Stomach (tissue), 19 donors: ENCODE data around the gene PPID. TPM values are rescaled to one million over a fixed set of nuclear protein-coding genes. Genes with fewer than 3 reads are reported as not detected.

Experiments
- DNase-seq, 2 donors: peaks; one replicate each; pipeline versions ENCODE4 v3.0.0 to v3.0.0-alpha.2; 2013 to 2019
- H3K27ac ChIP-seq, 5 donors: fragments of 200-600 bp in 4 of 5; sonication (generic) in 4 of 5; one replicate each; pipeline ENCODE4 v1.5.1; 2013 to 2019; ENCODE audit warnings: mild to moderate bottlenecking in 1 of 5, moderate library complexity in 1 of 5
- H3K27me3 ChIP-seq, 3 donors: fragments of 200-600 bp; sonication (generic); one replicate each; pipeline ENCODE4 v1.5.1; 2017 to 2019; ENCODE audit warnings: mixed run types in 1 of 3
- H3K36me3 ChIP-seq, 4 donors: fragments of 200-600 bp; sonication (generic); 1 replicate in 3 of 4; 2 replicates in 1 of 4; pipeline ENCODE4 v1.5.1; 2016 to 2019
- H3K4me1 ChIP-seq, 4 donors: fragments of 200-600 bp; sonication (generic); one replicate each; pipeline ENCODE4 v1.5.1; 2016 to 2019
- H3K4me3 ChIP-seq, 4 donors: fragments of 200-600 bp; sonication (generic) in 3 of 4; one replicate each; pipeline ENCODE4 v1.5.1; 2016 to 2019; ENCODE audit warnings: mild to moderate bottlenecking in 1 of 4
- H3K9me3 ChIP-seq, 4 donors: fragments of 200-600 bp; sonication (generic); one replicate each; pipeline ENCODE4 v1.5.1; 2016 to 2019
- CTCF ChIP-seq, 7 experiments: fragments of 450-650 bp in 4 of 7; fragments of 200-600 bp in 3 of 7; sonication (generic) in 3 of 7; IDR thresholded peaks; one replicate each; pipeline ENCODE4 v1.5.1; 2016 to 2019; ENCODE audit warnings: antibody characterized with exemption in 7 of 7, control low read depth in 2 of 7, mild to moderate bottlenecking in 1 of 7
- EP300 ChIP-seq: sonication (generic); formaldehyde crosslinking; IDR thresholded peaks from one replicate; pipeline ENCODE4 v1.6.1; 2017; ENCODE audit warnings: antibody characterized with exemption
- POLR2A ChIP-seq, 4 donors: fragments of 450-650 bp; IDR thresholded peaks; one replicate each; pipeline ENCODE4 v1.6.1; 2016; ENCODE audit warnings: antibody characterized with exemption in 4 of 4, control low read depth in 2 of 4, mild to moderate bottlenecking in 1 of 4, moderate library complexity in 1 of 4
- POLR2AphosphoS5 ChIP-seq, 3 donors: sonication (generic); formaldehyde crosslinking; IDR thresholded peaks; one replicate each; pipeline ENCODE4 v1.6.1; 2016; ENCODE audit warnings: antibody characterized with exemption in 3 of 3
- WGBS, 5 donors: extraction: QIAGEN DNeasy Blood & Tissue Kit in 3 of 5; methylation state at CpG; one replicate each; pipeline versions ENCODE4 v1.1.5 to v1.1.7; 2013 to 2018; 5-methylcytosine and 5-hydroxymethylcytosine counted together
- intact Hi-C: fragments of 100-400 bp; cut with DNase I; formaldehyde crosslinking; loops from one replicate; pipeline ENCODE4 v1.15.1; 2023; ENCODE audit warnings: low total_unique reads
- long read RNA-seq, 10 donors: transcript quantifications; one replicate each; lab custom pipeline, GENCODE V29; 2026
- polyA plus RNA-seq, 3 donors: library from polyadenylated mRNA; stranded (reverse); fragments of 200-250 nt; gene quantifications; one replicate each; pipeline ENCODE4 v1.2.3, GENCODE V29; 2013
- total RNA-seq, 5 donors: library from RNA; depleted of rRNA; stranded (reverse); fragments of >200 nt; gene quantifications; one replicate each; pipeline versions ENCODE4 v1.1.0 to v1.2.3, GENCODE V29; 2014 to 2016
- donor health status: healthy with polysubstance abuse.
- donor health status: Bipolar disorder and iron deficiency.
- donor health status: healthy.

The PPID gene
- total RNA-seq (10 to 100 TPM in 4 of 5 donors, 1 to 10 TPM in 1; 1.2 to 98.5 (median 12.9) TPM), polyA plus RNA-seq (10 to 100 TPM; 18.3 to 22.1 (median 20.9) TPM)
- long read RNA-seq, donor 1, partial matches to known transcripts, result 0 of 4 reads
- long read RNA-seq, donor 1, other reads (novel, unspliced or antisense), result 0 of 4 reads
- long read RNA-seq, donor 2, transcript PPID-201 (10 exons, 1,823 nt), result major isoform, 7 of 7 reads
- long read RNA-seq, donor 2, partial matches to known transcripts, result 0 of 7 reads
- long read RNA-seq, donor 2, other reads (novel, unspliced or antisense), result 0 of 7 reads
- long read RNA-seq, donor 3, partial matches to known transcripts, result 0 of 4 reads
- long read RNA-seq, donor 3, other reads (novel, unspliced or antisense), result 0 of 4 reads
- long read RNA-seq, donor 4, result 0 reads
- long read RNA-seq, donor 5, transcript PPID-201 (10 exons, 1,823 nt), result major isoform, 8 of 9 reads
- long read RNA-seq, donor 5, partial matches to known transcripts, result 0 of 9 reads
- long read RNA-seq, donor 5, other reads (novel, unspliced or antisense), result 0 of 9 reads
- long read RNA-seq, donor 6, transcript PPID-201 (10 exons, 1,823 nt), result major isoform, 9 of 9 reads
- long read RNA-seq, donor 6, partial matches to known transcripts, result 0 of 9 reads
- long read RNA-seq, donor 6, other reads (novel, unspliced or antisense), result 0 of 9 reads
- long read RNA-seq, donor 7, transcript PPID-201 (10 exons, 1,823 nt), result major isoform, 5 of 5 reads
- long read RNA-seq, donor 7, partial matches to known transcripts, result 0 of 5 reads
- long read RNA-seq, donor 7, other reads (novel, unspliced or antisense), result 0 of 5 reads
- long read RNA-seq, donor 8, transcript PPID-201 (10 exons, 1,823 nt), result major isoform, 5 of 6 reads
- long read RNA-seq, donor 8, partial matches to known transcripts, result 0 of 6 reads
- long read RNA-seq, donor 8, other reads (novel, unspliced or antisense), result 0 of 6 reads
- long read RNA-seq, donor 9, transcript PPID-201 (10 exons, 1,823 nt), result major isoform, 8 of 8 reads
- long read RNA-seq, donor 9, partial matches to known transcripts, result 0 of 8 reads
- long read RNA-seq, donor 9, other reads (novel, unspliced or antisense), result 0 of 8 reads
- long read RNA-seq, donor 10, partial matches to known transcripts, result 0 of 2 reads
- long read RNA-seq, donor 10, other reads (novel, unspliced or antisense), result 0 of 2 reads

- Histone ChIP-seq H3K27me3 (no peaks in the 10 kb centered on the region), H3K9me3 (no peaks in the 10 kb centered on the region), H3K4me1 (peaks cover 10 to 30% (median 18%) of the 10 kb centered on the region in 4 donors), H3K4me3 (peak within 1 kb of the TSS; percentile 68 to 93 (median 82)), H3K27ac (peak within 1 kb of the TSS; percentile 88 to 95 (median 93)), H3K36me3 (peaks cover 15 to 30% (median 27%) of the 10 kb centered on the region in 4 donors)
- DNase-seq, result peak; percentile 86 to 96
- intact Hi-C loops, result loop anchor here (10.0 kb wide), 2 partner anchors 452 to 482 kb away; no protein-coding TSS in a partner anchor
- TF ChIP-seq POLR2AphosphoS5 (IDR thresholded peaks at IDR 0.05) (peak; percentile 63 to 89 (median 80)), CTCF (IDR thresholded peaks at IDR 0.05) (no peak), POLR2A (IDR thresholded peaks at IDR 0.05) (peak in 1 of 4 donors; percentile 43), EP300 (no peak)
- WGBS, 5 donors, result 0 to 1% (median 0%) methylated on average over 52 to 65 of the region's 65 CpGs
Observed at GRCh38 chr4:158722917-158723793, at the start of gene PPID. Gene PPID (minus strand): TSS chr4:158723396. CDS start chr4:158723288, 108 bp downstream.

- Histone ChIP-seq H3K27me3 (no peaks in the 10 kb centered on the region), H3K36me3 (no peaks in the 10 kb centered on the region), H3K4me1 (peaks cover 36 to 85% (median 63%) of the 10 kb centered on the region in 4 donors), H3K4me3 (peak overlapping the region in 2 of 4 donors; percentile 81 to 84), H3K9me3 (no peaks in the 10 kb centered on the region), H3K27ac (peak overlapping the region in 4 of 5 donors; percentile 1 to 94 (median 88))
- no peak for TF ChIP-seq POLR2A (IDR thresholded peaks at IDR 0.05)
- no peak for TF ChIP-seq CTCF (IDR thresholded peaks at IDR 0.05)
- no peak for TF ChIP-seq POLR2AphosphoS5 (IDR thresholded peaks at IDR 0.05)
- TF ChIP-seq EP300, result no peak
- WGBS, 5 donors, result 21 to 50% (median 36%) methylated on average over 2 of the region's 2 CpGs
- DNase-seq, result no peak
- intact Hi-C loops, result no loop called here
Observed at GRCh38 chr4:158771776-158772175, 48.6 kb upstream of the PPID start.

DNA sequence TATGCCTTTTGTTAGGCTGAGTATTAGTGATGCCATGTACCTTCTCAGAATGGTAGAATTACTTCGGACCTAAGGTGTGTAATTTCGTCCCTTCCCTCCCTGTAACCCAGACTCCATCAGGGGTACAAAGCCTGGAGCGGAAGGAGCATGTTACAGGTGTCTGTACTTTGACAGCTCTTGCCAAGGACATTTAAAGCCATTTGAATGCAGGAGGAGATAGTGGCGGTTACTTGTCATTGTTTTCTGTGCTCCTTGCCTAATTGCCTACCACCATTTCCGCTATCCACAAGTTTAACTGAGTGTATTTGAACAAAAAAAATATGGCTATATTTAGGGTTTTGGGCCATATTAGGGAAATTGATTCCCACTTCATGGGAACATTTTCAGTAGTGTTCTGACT is 47.5 kb upstream of the PPID start:
- intact Hi-C loops, result no loop called here
- Histone ChIP-seq H3K27me3 (no peaks in the 10 kb centered on the region), H3K4me3 (peak overlapping the region; percentile 78 to 84 (median 82)), H3K36me3 (no peaks in the 10 kb centered on the region), H3K4me1 (peaks cover 29 to 76% (median 54%) of the 10 kb centered on the region in 4 donors), H3K27ac (peak overlapping the region in 3 of 5 donors; percentile 88 to 94 (median 89)), H3K9me3 (no peaks in the 10 kb centered on the region)
- TF ChIP-seq POLR2A (IDR thresholded peaks at IDR 0.05), result no peak
- no peak for TF ChIP-seq POLR2AphosphoS5 (IDR thresholded peaks at IDR 0.05)
- TF ChIP-seq CTCF (IDR thresholded peaks at IDR 0.05), result no peak
- no peak for TF ChIP-seq EP300
- no peak for DNase-seq
- WGBS, 5 donors, result 24 to 67% (median 44%) methylated on average over 5 of the region's 5 CpGs
